Neural progenitor cell (in vitro differentiated cells): Measurements from ENCODE around the gene CCDC85C. TPM values are rescaled to one million over a fixed set of nuclear protein-coding genes. Genes with fewer than 3 reads are reported as not detected.

ENCODE experiments used
- DNase-seq: peaks from one replicate; pipeline ENCODE4 v3.0.0-alpha.2; 2016; ENCODE audit warnings: low spot score
- H2AFZ ChIP-seq: fragments of 200-600 bp; sonication (generic); replicated peaks from 2 replicates; pipeline ENCODE4 v1.6.1; 2016; ENCODE audit warnings: antibody characterized with exemption
- H3F3A ChIP-seq: fragments of 200-600 bp; sonication (generic); 2 replicates; pipeline ENCODE4 v1.6.1; 2016; ENCODE audit warnings: antibody characterized with exemption, low read depth
- H3K27ac ChIP-seq: fragments of 200-600 bp; sonication (generic); 2 replicates; pipeline ENCODE4 v1.5.1; 2016; ENCODE audit warnings: mild to moderate bottlenecking
- H3K27me3 ChIP-seq: fragments of 200-600 bp; sonication (generic); 2 replicates; pipeline ENCODE4 v1.6.1; 2016; ENCODE audit warnings: mild to moderate bottlenecking, moderate library complexity
- H3K36me3 ChIP-seq: fragments of 200-600 bp; sonication (generic); 2 replicates; pipeline ENCODE4 v1.5.1; 2016
- H3K4me1 ChIP-seq: fragments of 200-600 bp; sonication (generic); 2 replicates; pipeline ENCODE4 v1.6.1; 2016; ENCODE audit warnings: mixed run types
- H3K4me2 ChIP-seq: fragments of 200-600 bp; sonication (generic); 2 replicates; pipeline ENCODE4 v1.6.1; 2016
- H3K4me3 ChIP-seq: fragments of 200-600 bp; sonication (generic); 2 replicates; pipeline ENCODE4 v1.5.1; 2016
- H3K79me2 ChIP-seq: fragments of 200-600 bp; sonication (generic); 2 replicates; pipeline ENCODE4 v1.6.1; 2016; ENCODE audit warnings: low read depth
- H3K9ac ChIP-seq: fragments of 200-600 bp; sonication (generic); 2 replicates; pipeline ENCODE4 v1.6.1; 2016
- H3K9me3 ChIP-seq: fragments of 200-600 bp; sonication (generic); 2 replicates; pipeline ENCODE4 v1.5.1; 2016; ENCODE audit warnings: low read depth
- H4K20me1 ChIP-seq: fragments of 200-600 bp; sonication (generic); 2 replicates; pipeline ENCODE4 v1.6.1; 2016; ENCODE audit warnings: low read depth
- H3K27ac Mint-ChIP-seq: 3 replicates; pipeline ENCODE4 v1.8.0; 2021; ENCODE audit warnings: mixed read lengths
- H3K27me3 Mint-ChIP-seq: 2 replicates; pipeline ENCODE4 v1.8.0; 2022; ENCODE audit warnings: low read depth, mild to moderate bottlenecking, inconsistent platforms, moderate library complexity, mixed read lengths; ENCODE audit not compliant: insufficient read depth
- H3K36me3 Mint-ChIP-seq: 3 replicates; pipeline ENCODE4 v1.8.0; 2021; ENCODE audit warnings: mixed read lengths
- H3K4me1 Mint-ChIP-seq: 3 replicates; pipeline ENCODE4 v1.8.0; 2021; ENCODE audit warnings: mixed read lengths
- H3K4me3 Mint-ChIP-seq: 3 replicates; pipeline ENCODE4 v1.8.0; 2021; ENCODE audit warnings: mild to moderate bottlenecking, moderate library complexity, mixed read lengths
- H3K9me3 Mint-ChIP-seq: 3 replicates; pipeline ENCODE4 v1.8.0; 2020; ENCODE audit warnings: mixed read lengths
- CTCF ChIP-seq: fragments of 200-600 bp; sonication (generic); IDR thresholded peaks from 2 replicates; pipeline ENCODE4 v1.5.1; 2017; ENCODE audit warnings: antibody characterized with exemption, mild to moderate bottlenecking
- EZH2 ChIP-seq: fragments of 200-600 bp; sonication (generic); IDR thresholded peaks from 2 replicates; pipeline ENCODE4 v1.6.1; 2017; ENCODE audit warnings: antibody characterized with exemption, mild to moderate bottlenecking, moderate library complexity
- EZH2phosphoT487 ChIP-seq: fragments of 200-600 bp; sonication (generic); IDR thresholded peaks from 2 replicates; pipeline ENCODE4 v1.6.1; 2017; ENCODE audit warnings: antibody characterized with exemption
- total RNA-seq: library from RNA; depleted of rRNA; stranded (reverse); fragments of >200 nt; gene quantifications from 2 replicates; pipeline ENCODE4 v1.2.3, GENCODE V29; 2015; ENCODE audit warnings: low replicate concordance

CCDC85C gene
- total RNA-seq, 1 donor from 2014 or later, result 19.0 TPM

DNA sequence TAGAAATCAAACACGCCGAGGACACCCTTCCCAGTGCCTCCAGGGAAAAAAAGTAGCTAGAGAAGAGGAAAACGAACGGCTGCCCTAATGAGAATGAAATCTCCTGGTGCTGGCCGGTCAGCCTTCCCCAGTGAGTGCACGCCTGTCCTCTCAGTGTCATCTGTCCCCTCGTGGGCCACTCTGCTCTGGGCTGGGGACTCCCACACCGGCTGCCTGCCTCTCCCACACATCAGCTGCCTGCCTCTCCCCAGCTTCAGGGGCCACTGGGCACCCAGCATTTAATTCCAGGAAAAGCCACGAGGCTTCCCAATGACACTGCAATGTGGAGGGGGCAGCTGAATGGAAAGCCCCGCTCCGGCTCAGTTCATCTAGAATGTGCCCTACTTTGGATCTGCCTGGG lies 59.0 kb downstream of the CCDC85C start:
- Histone ChIP-seq H3K27ac (peak overlapping the region; percentile 4), H3K9ac (no peak overlapping the region), H2AFZ (no peak overlapping the region), H3K27me3 (no peaks in the 10 kb centered on the region), H3K4me1 (peaks cover 84% of the 10 kb centered on the region), H3K9me3 (no peaks in the 10 kb centered on the region), H3F3A (peaks cover 32% of the 10 kb centered on the region), H3K36me3 (no peaks in the 10 kb centered on the region), H3K79me2 (peaks cover 98% of the 10 kb centered on the region), H4K20me1 (peaks cover 98% of the 10 kb centered on the region), H3K4me2 (peak overlapping the region; percentile 64), H3K4me3 (no peak overlapping the region)
- no peak overlapping the region for H3K4me3 Mint-ChIP-seq
- TF ChIP-seq EZH2, result no peak
- TF ChIP-seq EZH2phosphoT487, result no peak
- no peak for TF ChIP-seq CTCF
- peak overlapping the region; percentile 87 for H3K27ac Mint-ChIP-seq
- H3K9me3 Mint-ChIP-seq, result no peaks in the 10 kb centered on the region
- H3K27me3 Mint-ChIP-seq, result peaks cover 10% of the 10 kb centered on the region
- H3K4me1 Mint-ChIP-seq, result peaks cover 85% of the 10 kb centered on the region
- peaks cover 1% of the 10 kb centered on the region for H3K36me3 Mint-ChIP-seq
- no peak for DNase-seq

DNA sequence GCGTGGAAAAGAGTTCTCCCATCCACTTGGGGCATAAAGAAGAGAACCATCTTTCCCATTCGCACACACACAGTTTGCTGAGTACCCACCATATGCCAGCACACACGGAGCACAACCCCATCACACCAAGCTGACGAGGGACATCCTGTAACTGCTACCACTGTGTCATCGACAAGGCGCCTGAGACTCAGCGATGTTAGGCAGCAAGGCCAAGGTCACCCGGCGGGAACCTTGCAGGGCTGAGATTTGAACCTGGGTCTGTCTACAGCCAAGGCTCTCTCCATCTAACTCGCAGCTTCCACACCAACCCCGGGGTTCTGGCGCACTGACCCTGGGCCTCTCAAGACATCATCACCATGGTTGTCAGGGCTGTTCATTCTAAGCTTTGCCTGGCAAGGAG lies 60.0 kb downstream of the CCDC85C start:
- H3K9me3 Mint-ChIP-seq, result no peaks in the 10 kb centered on the region
- Histone ChIP-seq H4K20me1 (peaks cover 96% of the 10 kb centered on the region), H3F3A (peaks cover 31% of the 10 kb centered on the region), H3K9me3 (no peaks in the 10 kb centered on the region), H3K79me2 (peaks cover 98% of the 10 kb centered on the region), H3K36me3 (no peaks in the 10 kb centered on the region), H3K27ac (no peak overlapping the region), H3K4me1 (peaks cover 75% of the 10 kb centered on the region), H3K4me3 (no peak overlapping the region), H3K27me3 (no peaks in the 10 kb centered on the region), H2AFZ (no peak overlapping the region), H3K4me2 (no peak overlapping the region), H3K9ac (no peak overlapping the region)
- peaks cover 10% of the 10 kb centered on the region for H3K27me3 Mint-ChIP-seq
- no peak overlapping the region for H3K4me3 Mint-ChIP-seq
- no peak for DNase-seq
- peaks cover 1% of the 10 kb centered on the region for H3K36me3 Mint-ChIP-seq
- no peak overlapping the region for H3K27ac Mint-ChIP-seq
- no peak for TF ChIP-seq CTCF
- TF ChIP-seq EZH2phosphoT487, result no peak
- TF ChIP-seq EZH2, result no peak
- peaks cover 81% of the 10 kb centered on the region for H3K4me1 Mint-ChIP-seq

DNA sequence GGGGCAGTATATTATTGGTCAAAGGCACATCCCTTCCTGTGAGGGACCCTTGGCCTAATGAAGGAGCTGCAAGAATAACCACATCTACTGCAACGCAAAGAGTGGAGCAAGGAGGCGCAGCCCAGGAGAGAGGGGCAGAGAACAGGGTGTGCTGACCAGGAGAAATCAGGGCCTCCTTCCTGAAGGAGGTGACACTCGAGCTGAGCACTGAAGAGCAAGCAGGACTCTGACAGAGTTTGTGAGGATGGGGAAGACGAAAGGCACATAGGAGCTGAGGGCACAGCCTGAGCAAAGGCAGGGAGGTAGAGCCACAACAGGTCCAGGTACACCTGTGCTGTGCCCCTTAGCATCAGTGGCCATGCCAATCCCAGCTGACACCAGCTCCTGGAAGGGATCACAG lies 60.6 kb downstream of the CCDC85C start:
- Histone ChIP-seq H3K27ac (no peak overlapping the region), H3K4me2 (no peak overlapping the region), H3K9me3 (no peaks in the 10 kb centered on the region), H3F3A (peaks cover 30% of the 10 kb centered on the region), H2AFZ (no peak overlapping the region), H4K20me1 (peaks cover 96% of the 10 kb centered on the region), H3K79me2 (peaks cover 98% of the 10 kb centered on the region), H3K4me3 (no peak overlapping the region), H3K27me3 (no peaks in the 10 kb centered on the region), H3K4me1 (peaks cover 75% of the 10 kb centered on the region), H3K36me3 (no peaks in the 10 kb centered on the region), H3K9ac (no peak overlapping the region)
- no peak for TF ChIP-seq CTCF
- TF ChIP-seq EZH2, result no peak
- no peak overlapping the region for H3K27ac Mint-ChIP-seq
- H3K36me3 Mint-ChIP-seq, result peaks cover 1% of the 10 kb centered on the region
- H3K9me3 Mint-ChIP-seq, result no peaks in the 10 kb centered on the region
- H3K4me1 Mint-ChIP-seq, result peaks cover 81% of the 10 kb centered on the region
- H3K4me3 Mint-ChIP-seq, result no peak overlapping the region
- peaks cover 10% of the 10 kb centered on the region for H3K27me3 Mint-ChIP-seq
- DNase-seq, result no peak
